ENCODE results near the gene DBP. TPM values are rescaled to one million over a fixed set of nuclear protein-coding genes. Genes with fewer than 3 reads are reported as not detected.

Gene DBP
- total and polyA plus RNA-seq, 4 donors: 6.8 to 16.8 (median 9.8) TPM

GRCh38 chr19:48603001-48603400 is 34.2 kb downstream of the DBP start:
- Histone ChIP-seq H3K4me1 (ENCODE audit: control insufficient read depth in 5 of 5, insufficient read depth in 5 of 5, low read length in 5 of 5) (no peaks in the 10 kb centered on the region), H3K36me3 (ENCODE audit: control insufficient read depth in 4 of 4, insufficient read depth in 4 of 4, low read length in 4 of 4) (no peaks in the 10 kb centered on the region), H3K27me3 (ENCODE audit: control insufficient read depth in 3 of 3, insufficient read depth in 3 of 3, low read length in 2 of 3) (no peaks in the 10 kb centered on the region), H3K9me3 (ENCODE audit: control insufficient read depth in 4 of 4, insufficient read depth in 3 of 4, low read length in 3 of 4) (no peaks in the 10 kb centered on the region), H3K9ac (ENCODE audit: insufficient read depth in 1 of 2, low read length in 2 of 2) (no peak overlapping the region), H3K4me3 (no peak overlapping the region), H3K27ac (ENCODE audit: low read depth in 1 of 2, low read length in 1 of 2) (no peak overlapping the region)
- ATAC-seq (ENCODE audit: insufficient read depth, low FRiP score): no peak
- no peak for DNase-seq
- 81 to 83% methylated on average over 9 of the region's 9 CpGs for WGBS, 2 donors
- TF ChIP-seq CTCF (IDR thresholded peaks at IDR 0.05; ENCODE audit: control extremely low read depth, extremely low read depth): no peak

DNA sequence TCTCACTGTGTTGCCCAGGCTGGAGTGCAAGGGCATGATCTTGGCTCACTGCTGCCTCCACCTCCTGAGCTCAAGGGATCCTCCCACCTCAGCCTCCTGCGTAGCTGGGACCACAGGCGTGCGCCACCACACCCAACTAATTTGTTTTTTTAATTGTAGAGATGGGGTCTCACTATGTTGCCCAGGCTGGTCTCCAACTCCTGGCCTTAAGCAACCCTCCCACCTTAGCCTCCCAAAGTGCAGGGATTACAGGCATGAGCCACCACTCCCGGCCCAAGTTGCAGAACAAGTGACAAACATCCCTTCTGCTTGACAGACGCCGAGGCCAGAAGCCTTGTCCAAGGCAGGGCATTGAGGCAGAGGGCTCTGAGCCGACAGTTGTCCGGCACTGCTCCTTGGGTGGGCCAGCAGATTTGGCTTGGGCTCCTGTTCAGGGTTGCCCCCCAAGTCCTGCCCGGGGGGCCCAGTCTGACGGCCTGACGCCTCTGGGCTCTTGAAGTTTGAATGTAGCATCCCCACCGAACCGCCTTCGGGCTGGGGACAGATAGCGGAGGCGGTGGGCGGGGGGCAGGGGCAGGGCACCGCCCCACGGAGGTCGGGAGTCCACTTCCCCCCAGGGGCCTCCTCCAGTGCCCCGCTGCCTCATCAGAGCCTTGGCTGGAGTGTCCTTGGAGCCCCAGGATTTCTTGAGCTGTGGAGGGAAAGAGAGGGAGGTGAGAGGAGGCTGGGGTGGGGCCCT is 36.3 kb downstream of the DBP start:
- Histone ChIP-seq H3K27me3 (ENCODE audit: control insufficient read depth in 3 of 3, insufficient read depth in 3 of 3, low read length in 2 of 3) (no peaks in the 10 kb centered on the region), H3K4me3 (no peak overlapping the region), H3K4me1 (ENCODE audit: control insufficient read depth in 5 of 5, insufficient read depth in 5 of 5, low read length in 5 of 5) (no peaks in the 10 kb centered on the region), H3K36me3 (ENCODE audit: control insufficient read depth in 4 of 4, insufficient read depth in 4 of 4, low read length in 4 of 4) (no peaks in the 10 kb centered on the region), H3K27ac (ENCODE audit: low read depth in 1 of 2, low read length in 1 of 2) (no peak overlapping the region), H3K9ac (ENCODE audit: insufficient read depth in 1 of 2, low read length in 2 of 2) (no peak overlapping the region), H3K9me3 (ENCODE audit: control insufficient read depth in 4 of 4, insufficient read depth in 3 of 4, low read length in 3 of 4) (no peaks in the 10 kb centered on the region)
- DNase-seq: no peak
- no peak for ATAC-seq (ENCODE audit: insufficient read depth, low FRiP score)
- no peak for TF ChIP-seq CTCF (IDR thresholded peaks at IDR 0.05; ENCODE audit: control extremely low read depth, extremely low read depth)
- 88 to 91% methylated on average over 21 of the region's 21 CpGs for whole genome bisulfite sequencing, 2 donors

DNA sequence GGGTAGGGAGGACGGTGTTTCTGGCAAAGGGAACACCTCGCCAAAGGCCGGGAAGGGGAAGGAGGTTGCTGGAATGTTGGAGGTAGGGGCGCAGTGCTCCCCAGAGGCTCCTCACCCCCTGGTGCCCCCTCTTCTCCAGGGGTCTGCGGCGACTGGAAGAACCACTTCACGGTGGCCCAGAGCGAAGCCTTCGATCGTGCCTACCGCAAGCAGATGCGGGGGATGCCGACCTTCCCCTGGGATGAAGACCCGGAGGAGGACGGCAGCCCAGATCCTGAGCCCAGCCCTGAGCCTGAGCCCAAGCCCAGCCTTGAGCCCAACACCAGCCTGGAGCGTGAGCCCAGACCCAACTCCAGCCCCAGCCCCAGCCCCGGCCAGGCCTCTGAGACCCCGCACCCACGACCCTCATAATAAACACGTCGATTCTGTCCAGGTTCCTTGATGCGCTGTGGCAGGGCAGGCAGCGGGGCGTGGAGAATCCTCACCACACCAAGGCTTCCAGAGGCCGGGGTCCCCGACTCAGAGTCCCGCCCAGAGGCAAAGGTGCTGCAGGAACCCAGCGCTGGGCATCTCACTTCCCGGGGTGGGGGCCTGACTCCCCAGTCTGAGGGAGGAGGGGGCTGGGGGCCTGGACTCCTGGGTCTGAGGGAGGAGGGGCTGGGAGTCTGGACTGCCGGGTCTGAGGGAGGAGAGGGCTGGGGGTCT is 38.0 kb downstream of the DBP start:
- no peak for ATAC-seq (ENCODE audit: insufficient read depth, low FRiP score)
- H3K36me3 ChIP-seq (ENCODE audit: control insufficient read depth in 4 of 4, insufficient read depth in 4 of 4, low read length in 4 of 4): no peaks in the 10 kb centered on the region
- WGBS, 2 donors: 75 to 79% methylated on average over 30 of the region's 30 CpGs
- no peaks in the 10 kb centered on the region for H3K9me3 ChIP-seq (ENCODE audit: control insufficient read depth in 4 of 4, insufficient read depth in 3 of 4, low read length in 3 of 4)
- no peak overlapping the region for H3K27ac ChIP-seq (ENCODE audit: low read depth in 1 of 2, low read length in 1 of 2)
- DNase-seq: no peak
- no peak overlapping the region for H3K4me3 ChIP-seq
- no peak overlapping the region for H3K9ac ChIP-seq (ENCODE audit: insufficient read depth in 1 of 2, low read length in 2 of 2)
- no peak for TF ChIP-seq CTCF (IDR thresholded peaks at IDR 0.05; ENCODE audit: control extremely low read depth, extremely low read depth)
- no peaks in the 10 kb centered on the region for H3K4me1 ChIP-seq (ENCODE audit: control insufficient read depth in 5 of 5, insufficient read depth in 5 of 5, low read length in 5 of 5)
- H3K27me3 ChIP-seq (ENCODE audit: control insufficient read depth in 3 of 3, insufficient read depth in 3 of 3, low read length in 2 of 3): no peaks in the 10 kb centered on the region
